Measurements from ENCODE around the gene EIF4H. TPM values are rescaled to one million over a fixed set of nuclear protein-coding genes. Genes with fewer than 3 reads are reported as not detected.

EIF4H gene
- total and polyA plus RNA-seq, 2 experiments from 2014 or later, result 183 to 309 TPM

- TF ChIP-seq ETS1 (IDR thresholded peaks at IDR 0.05) (no peak), EZH2phosphoT487 (IDR thresholded peaks at IDR 0.05; ENCODE audit: unreplicated experiment) (no peak), CTCF (conservative IDR thresholded peaks at IDR 0.05; ENCODE audit: low read depth in 2 of 2) (no peak), EZH2 (IDR thresholded peaks at IDR 0.05; ENCODE audit: low read depth, unreplicated experiment) (no peak), JUNB (IDR thresholded peaks at IDR 0.05; ENCODE audit: unreplicated experiment) (no peak), CREB1 (CRISPR knock-in tag; IDR thresholded peaks at IDR 0.05; ENCODE audit: low read depth) (no peak), POLR2AphosphoS5 (IDR thresholded peaks at IDR 0.05; ENCODE audit: low read depth) (no peak)
These were observed 40.9 kb downstream of the EIF4H start (continued) for GRCh38 chr7:74214816-74215630.

- Mint-ChIP-seq H3K27me3 (ENCODE audit: insufficient read depth, low read depth, poor library complexity) (peaks cover 17% of the 10 kb centered on the region), H3K27ac (no peak overlapping the region), H3K4me3 (no peak overlapping the region), H3K9me3 (no peaks in the 10 kb centered on the region; the same call in 2 of the 3 replicates), H3K4me1 (peaks cover 2% of the 10 kb centered on the region; the same call in 2 of the 3 replicates), H3K36me3 (ENCODE audit: low read depth) (no peaks in the 10 kb centered on the region; the same call in 2 of the 3 replicates)
- ATAC-seq (no peak), DNase-seq (ENCODE audit: low spot score) (no peak)
- H3K4me1 ChIP-seq (ENCODE audit: insufficient read depth), result no peaks in the 10 kb centered on the region
- 0 out of 2 replicates have a peak, but pooled peaks cover 4% of the 10 kb centered on the region for H3F3A ChIP-seq (replicated peaks; ENCODE audit: low read depth)
- no peaks in the 10 kb centered on the region for H3K36me3 ChIP-seq (ENCODE audit: insufficient read depth)
- H3K4me3 ChIP-seq, result no peak overlapping the region
- H3K9me2 ChIP-seq (ENCODE audit: insufficient read depth), result no peaks in the 10 kb centered on the region
- no peaks in the 10 kb centered on the region for H3K27me3 ChIP-seq (ENCODE audit: insufficient read depth)
- H2AFZ ChIP-seq, result no peak overlapping the region
- no peak overlapping the region for H3K27ac ChIP-seq (ENCODE audit: low read depth)
- no peaks in the 10 kb centered on the region for H3K79me2 ChIP-seq (replicated peaks; ENCODE audit: insufficient read depth)
- no peak overlapping the region for H3K4me2 ChIP-seq
- H4K20me1 ChIP-seq (replicated peaks; ENCODE audit: insufficient read depth), result no peaks in the 10 kb centered on the region
- TF ChIP-seq ZNF114 (CRISPR knock-in tag; IDR thresholded peaks at IDR 0.05), result no peak
- TF ChIP-seq NANOG (IDR thresholded peaks at IDR 0.05; ENCODE audit: borderline replicate concordance), result no peak
- TF ChIP-seq POLR2AphosphoS5 (IDR thresholded peaks at IDR 0.05; ENCODE audit: low read depth), result no peak
- no peak for TF ChIP-seq ZNF331 (CRISPR knock-in tag; IDR thresholded peaks at IDR 0.05; ENCODE audit: low read depth)
- no peak for TF ChIP-seq CTCF (conservative IDR thresholded peaks at IDR 0.05; ENCODE audit: low read depth in 2 of 2)
- TF ChIP-seq JUNB (IDR thresholded peaks at IDR 0.05; ENCODE audit: unreplicated experiment), result no peak
- no peak for TF ChIP-seq EZH2 (IDR thresholded peaks at IDR 0.05; ENCODE audit: low read depth, unreplicated experiment)
- no peak for TF ChIP-seq ETS1 (IDR thresholded peaks at IDR 0.05)
- TF ChIP-seq CREB1 (CRISPR knock-in tag; IDR thresholded peaks at IDR 0.05; ENCODE audit: low read depth), result no peak
These were observed 41.8 kb downstream of the EIF4H start for GRCh38 chr7:74215921-74216320.

Measured in GM23338 (cell line).